ENCODE data around the gene CFB. TPM values are rescaled to one million over a fixed set of nuclear protein-coding genes. Genes with fewer than 3 reads are reported as not detected.

Gene CFB
- total and polyA plus RNA-seq, 2 of the 13 experiments (the other 11 are each of a cell fraction or from before 2014, with no cell fraction given) = 171 to 513 TPM

DNA sequence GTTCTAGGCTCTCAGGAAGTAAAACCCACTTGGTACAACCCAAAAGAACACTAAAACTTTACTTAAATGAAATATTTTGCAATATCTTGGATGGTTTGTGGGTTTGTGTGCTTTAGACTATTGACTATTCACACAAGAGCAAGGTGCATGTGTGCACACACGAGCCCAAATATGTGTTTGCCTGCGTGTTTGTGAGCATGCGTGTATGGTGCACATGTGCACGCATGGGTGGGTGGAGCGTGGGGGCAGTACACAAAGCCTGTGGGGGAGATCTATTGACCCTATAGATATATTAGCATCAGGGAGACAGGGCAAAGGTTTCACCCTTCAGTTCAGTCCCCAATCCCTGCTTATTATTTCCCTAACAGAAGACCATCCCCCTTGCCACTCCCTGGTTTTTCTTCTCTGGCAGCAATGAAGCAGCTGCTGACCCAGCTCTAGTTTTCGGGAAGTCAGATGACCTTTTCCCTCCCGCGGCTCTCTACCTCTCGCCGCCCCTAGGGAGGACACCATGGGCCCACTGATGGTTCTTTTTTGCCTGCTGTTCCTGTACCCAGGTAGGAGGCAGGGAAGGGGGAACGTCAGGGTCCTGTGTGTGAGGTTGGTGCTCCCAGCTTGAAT, 18.5 kb upstream of the CFB start, which contains the start of gene C2 (continued):
- TF ChIP-seq, protein P1, sequence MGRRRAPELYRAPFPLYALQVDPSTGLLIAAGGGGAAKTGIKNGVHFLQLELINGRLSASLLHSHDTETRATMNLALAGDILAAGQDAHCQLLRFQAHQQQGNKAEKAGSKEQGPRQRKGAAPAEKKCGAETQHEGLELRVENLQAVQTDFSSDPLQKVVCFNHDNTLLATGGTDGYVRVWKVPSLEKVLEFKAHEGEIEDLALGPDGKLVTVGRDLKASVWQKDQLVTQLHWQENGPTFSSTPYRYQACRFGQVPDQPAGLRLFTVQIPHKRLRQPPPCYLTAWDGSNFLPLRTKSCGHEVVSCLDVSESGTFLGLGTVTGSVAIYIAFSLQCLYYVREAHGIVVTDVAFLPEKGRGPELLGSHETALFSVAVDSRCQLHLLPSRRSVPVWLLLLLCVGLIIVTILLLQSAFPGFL (CRISPR knock-in tag; IDR thresholded peaks at IDR 0.05) = no peak
- no peak for TF ChIP-seq FOXO4 (CRISPR knock-in tag; conservative IDR thresholded peaks at IDR 0.05)
- TF ChIP-seq CBFB (CRISPR knock-in tag; IDR thresholded peaks at IDR 0.05) = peak; percentile 94
- no peak for TF ChIP-seq ZNF296 (CRISPR knock-in tag; conservative IDR thresholded peaks at IDR 0.05)
- TF ChIP-seq XBP1 (CRISPR knock-in tag; IDR thresholded peaks at IDR 0.05) = no peak
- no peak for TF ChIP-seq SYNCRIP (IDR thresholded peaks at IDR 0.05; ENCODE audit: insufficient read depth, low read depth, low read length)
- TF ChIP-seq CHCHD3 (CRISPR knock-in tag; IDR thresholded peaks at IDR 0.05) = peak; percentile 50; the same call in 1 of the 2 replicates
- peak; percentile 73; the same call in 1 of the 2 replicates for TF ChIP-seq TMF1 (CRISPR knock-in tag; IDR thresholded peaks at IDR 0.05; ENCODE audit: low read depth)
- TF ChIP-seq ZNF17 (CRISPR knock-in tag; IDR thresholded peaks at IDR 0.05) = no peak
- TF ChIP-seq, protein P2, sequence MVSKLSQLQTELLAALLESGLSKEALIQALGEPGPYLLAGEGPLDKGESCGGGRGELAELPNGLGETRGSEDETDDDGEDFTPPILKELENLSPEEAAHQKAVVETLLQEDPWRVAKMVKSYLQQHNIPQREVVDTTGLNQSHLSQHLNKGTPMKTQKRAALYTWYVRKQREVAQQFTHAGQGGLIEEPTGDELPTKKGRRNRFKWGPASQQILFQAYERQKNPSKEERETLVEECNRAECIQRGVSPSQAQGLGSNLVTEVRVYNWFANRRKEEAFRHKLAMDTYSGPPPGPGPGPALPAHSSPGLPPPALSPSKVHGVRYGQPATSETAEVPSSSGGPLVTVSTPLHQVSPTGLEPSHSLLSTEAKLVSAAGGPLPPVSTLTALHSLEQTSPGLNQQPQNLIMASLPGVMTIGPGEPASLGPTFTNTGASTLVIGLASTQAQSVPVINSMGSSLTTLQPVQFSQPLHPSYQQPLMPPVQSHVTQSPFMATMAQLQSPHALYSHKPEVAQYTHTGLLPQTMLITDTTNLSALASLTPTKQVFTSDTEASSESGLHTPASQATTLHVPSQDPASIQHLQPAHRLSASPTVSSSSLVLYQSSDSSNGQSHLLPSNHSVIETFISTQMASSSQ (IDR thresholded peaks at IDR 0.05; ENCODE audit: low read depth) = peak; percentile 70; the same call in 1 of the 2 replicates
- TF ChIP-seq, protein P2 (CRISPR knock-in tag; IDR thresholded peaks at IDR 0.05; ENCODE audit: borderline replicate concordance) = peak; percentile 80; the same call in 1 of the 2 replicates
- peak; percentile 89 for TF ChIP-seq RFXANK (CRISPR knock-in tag; IDR thresholded peaks at IDR 0.05)
- 0 out of 2 replicates have a peak, but pooled peaks have one; percentile 13 for TF ChIP-seq MZF1 (CRISPR knock-in tag; IDR thresholded peaks at IDR 0.05; ENCODE audit: borderline replicate concordance)
- TF ChIP-seq GATAD2A (CRISPR knock-in tag; IDR thresholded peaks at IDR 0.05) = peak; percentile 100
- peak; percentile 63; the same call in 1 of the 2 replicates for TF ChIP-seq POGZ (CRISPR knock-in tag; IDR thresholded peaks at IDR 0.05)
- peak; percentile 79 for TF ChIP-seq BCL6 (CRISPR knock-in tag; IDR thresholded peaks at IDR 0.05)
- 0 out of 2 replicates have a peak, but pooled peaks have one; percentile 30 for TF ChIP-seq ZNF724P (CRISPR knock-in tag; IDR thresholded peaks at IDR 0.05; ENCODE audit: borderline replicate concordance)
- no peak for TF ChIP-seq ZNF343 (CRISPR knock-in tag; IDR thresholded peaks at IDR 0.05)
- TF ChIP-seq TSC22D2 (CRISPR knock-in tag; IDR thresholded peaks at IDR 0.05; ENCODE audit: borderline replicate concordance) = 0 out of 2 replicates have a peak, but pooled peaks have one; percentile 46
- peak; percentile 98; the same call in 1 of the 2 replicates for TF ChIP-seq ZBTB20 (CRISPR knock-in tag; IDR thresholded peaks at IDR 0.05; ENCODE audit: borderline replicate concordance, low read depth)
- peak; percentile 91 for TF ChIP-seq FOXA1 (IDR thresholded peaks at IDR 0.05)
- peak; percentile 99 for TF ChIP-seq FOXA1 (CRISPR knock-in tag; IDR thresholded peaks at IDR 0.05)
- no peak for TF ChIP-seq KLF13 (CRISPR knock-in tag; IDR thresholded peaks at IDR 0.05)
- TF ChIP-seq ZNF232 (CRISPR knock-in tag; IDR thresholded peaks at IDR 0.05; ENCODE audit: borderline replicate concordance) = no peak
- no peak; the same call in 1 of the 2 replicates for TF ChIP-seq ZBTB42 (CRISPR knock-in tag; IDR thresholded peaks at IDR 0.05)
- peak; percentile 53; the same call in 1 of the 2 replicates for TF ChIP-seq NR2C2 (CRISPR knock-in tag; IDR thresholded peaks at IDR 0.05; ENCODE audit: borderline replicate concordance)
